IMR-90 (cell line): ENCODE data around the gene DIPK1B. TPM values are rescaled to one million over a fixed set of nuclear protein-coding genes. Genes with fewer than 3 reads are reported as not detected.

ENCODE experiments used
- ATAC-seq: fragments of 200-7000 bp; cut with Tn5 transposase; 2 replicates; pipeline ENCODE4 v1.9.1; 2020; ENCODE audit warnings: low read depth, mild to moderate bottlenecking, moderate library complexity
- BruUV-seq: library from RNA; stranded (reverse); fragments of 400-500 nt; replicated peaks from 2 replicates; lab custom pipeline; 2021; lab: Mats Ljungman, UMichigan
- CTCF ChIA-PET: fragments of 300-600 bp; formaldehyde crosslinking; extraction: SDS; loops from one replicate; lab custom pipeline; 2021; ENCODE audit warnings: antibody characterized with exemption; lab: Yijun Ruan, JAX
- POLR2A ChIA-PET: fragments of 300-600 bp; sonication (Branson Sonifier 250); formaldehyde crosslinking; loops from one replicate; lab custom pipeline; 2022; ENCODE audit warnings: antibody characterized with exemption; ENCODE audit not compliant: unreplicated experiment; lab: Charles Lee
- DNase-seq: peaks from one replicate; pipeline ENCODE4 v3.0.0; 2013
- H2AFZ ChIP-seq: replicated peaks from 2 replicates; pipeline ENCODE3; 2013; ENCODE audit warnings: low read length, mild to moderate bottlenecking; ENCODE audit not compliant: poor library complexity
- H2AK5ac ChIP-seq: 2 replicates; pipeline ENCODE4 v1.6.1; 2013; ENCODE audit warnings: low read depth, low read length, inconsistent platforms
- H2AK9ac ChIP-seq: replicated peaks from 2 replicates; pipeline ENCODE3; 2013; ENCODE audit warnings: mild to moderate bottlenecking, low read depth, low read length, moderate library complexity; ENCODE audit not compliant: poor library complexity
- H2BK120ac ChIP-seq: 2 replicates; pipeline ENCODE4 v1.6.1; 2013; ENCODE audit warnings: low read depth, low read length, inconsistent platforms
- H2BK15ac ChIP-seq: 3 replicates; pipeline ENCODE4 v1.6.1; 2013; ENCODE audit warnings: low read depth, low read length, inconsistent platforms
- H2BK20ac ChIP-seq: 2 replicates; pipeline ENCODE4 v1.6.1; 2013; ENCODE audit warnings: low read depth, mild to moderate bottlenecking, inconsistent platforms, low read length, moderate library complexity
- H2BK5ac ChIP-seq: 2 replicates; pipeline ENCODE4 v1.6.1; 2013; ENCODE audit warnings: mild to moderate bottlenecking, low read depth, low read length, inconsistent platforms; ENCODE audit not compliant: poor library complexity, severe bottlenecking
- H3K14ac ChIP-seq: replicated peaks from 2 replicates; pipeline ENCODE4 v1.6.1; 2013; ENCODE audit warnings: low read depth, low read length, inconsistent platforms
- H3K18ac ChIP-seq: 2 replicates; pipeline ENCODE4 v1.6.1; 2013; ENCODE audit warnings: low read depth, low read length, control low read depth
- H3K23ac ChIP-seq: 2 replicates; pipeline ENCODE4 v1.6.1; 2013; ENCODE audit warnings: low read depth, low read length, inconsistent platforms
- H3K27ac ChIP-seq: 2 replicates; pipeline ENCODE4 v1.5.1; 2013; ENCODE audit warnings: mild to moderate bottlenecking, control low read depth, low read length; ENCODE audit not compliant: insufficient read depth
- H3K27me3 ChIP-seq: 2 replicates; pipeline ENCODE4 v1.6.1; 2013; ENCODE audit warnings: low read length; ENCODE audit not compliant: control insufficient read depth, insufficient read depth
- H3K36me3 ChIP-seq: 2 replicates; pipeline ENCODE4 v1.6.1; 2013; ENCODE audit warnings: low read length, mixed read lengths; ENCODE audit not compliant: control insufficient read depth, insufficient read depth
- H3K4ac ChIP-seq: 2 replicates; pipeline ENCODE4 v1.6.1; 2013; ENCODE audit warnings: low read depth, low read length, inconsistent platforms
- H3K4me1 ChIP-seq: 2 replicates; pipeline ENCODE4 v1.6.1; 2013; ENCODE audit warnings: low read length, mixed read lengths; ENCODE audit not compliant: control insufficient read depth, insufficient read depth
- H3K4me2 ChIP-seq: 2 replicates; pipeline ENCODE4 v1.6.1; 2013; ENCODE audit warnings: low read depth, mild to moderate bottlenecking, control low read depth, low read length, moderate library complexity
- H3K4me3 ChIP-seq: 2 replicates; pipeline ENCODE4 v1.5.1; 2013; ENCODE audit warnings: low read depth, mild to moderate bottlenecking, control low read depth, low read length, moderate library complexity; ENCODE audit not compliant: insufficient read depth
- H3K56ac ChIP-seq: 2 replicates; pipeline ENCODE4 v1.6.1; 2013; ENCODE audit warnings: low read length, inconsistent platforms; ENCODE audit not compliant: insufficient read depth; ENCODE audit errors: extremely low read depth
- H3K79me1 ChIP-seq, 2 experiments: 2 replicates each; pipeline ENCODE4 v1.6.1; 2013; ENCODE audit warnings: low read length in 2 of 2, inconsistent platforms in 1 of 2, low read depth in 1 of 2
- H3K9ac ChIP-seq: 2 replicates; pipeline ENCODE4 v1.6.1; 2013; ENCODE audit warnings: low read depth, low read length, control low read depth
- H3K9me1 ChIP-seq: 2 replicates; pipeline ENCODE4 v1.6.1; 2013; ENCODE audit warnings: low read length, inconsistent platforms; ENCODE audit not compliant: insufficient read depth
- H3K9me3 ChIP-seq: 2 replicates; pipeline ENCODE4 v1.6.1; 2013; ENCODE audit warnings: low read length; ENCODE audit not compliant: control insufficient read depth, insufficient read depth
- H4K20me1 ChIP-seq: 2 replicates; pipeline ENCODE4 v1.6.1; 2013; ENCODE audit warnings: low read length, inconsistent platforms; ENCODE audit not compliant: insufficient read depth
- H4K5ac ChIP-seq: 2 replicates; pipeline ENCODE4 v1.6.1; 2013; ENCODE audit warnings: mild to moderate bottlenecking, low read depth, low read length, control low read depth
- H4K8ac ChIP-seq, 2 experiments: 2 replicates each; pipeline ENCODE4 v1.6.1; 2013; ENCODE audit warnings: low read depth in 2 of 2, low read length in 2 of 2, control low read depth in 1 of 2, inconsistent platforms in 1 of 2
- H4K91ac ChIP-seq: 2 replicates; pipeline ENCODE4 v1.6.1; 2013; ENCODE audit warnings: low read depth, low read length, inconsistent platforms; ENCODE audit not compliant: insufficient read depth
- ELK1 ChIP-seq: fragments of 150-350 bp; IDR thresholded peaks from 2 replicates; pipeline ENCODE4 v1.6.1; 2016; ENCODE audit warnings: low read depth, mild to moderate bottlenecking, low read length, moderate library complexity, borderline replicate concordance
- MAFK ChIP-seq: IDR thresholded peaks from 2 replicates; pipeline ENCODE4 v1.6.1; 2012; ENCODE audit warnings: low read depth, low read length, improper control_type of control experiment
- POLR2A ChIP-seq: IDR thresholded peaks from 2 replicates; pipeline ENCODE4 v1.6.1; 2012; ENCODE audit warnings: mild to moderate bottlenecking, low read depth, low read length
- RCOR1 ChIP-seq: IDR thresholded peaks from 2 replicates; pipeline ENCODE4 v1.6.1; 2012; ENCODE audit warnings: mild to moderate bottlenecking, low read length, improper control_type of control experiment; ENCODE audit not compliant: insufficient replicate concordance
- RFX5 ChIP-seq: IDR thresholded peaks from 2 replicates; pipeline ENCODE4 v1.8.0; 2012; ENCODE audit warnings: low read depth, mild to moderate bottlenecking, low read length, moderate library complexity
- SMC3 ChIP-seq: fragments of 150-350 bp; IDR thresholded peaks from 2 replicates; pipeline ENCODE4 v1.6.1; 2016; ENCODE audit warnings: low read depth, mild to moderate bottlenecking, antibody characterized with exemption, low read length, moderate library complexity
- dilution Hi-C: fragments of 300-500 bp; cut with HindIII; formaldehyde crosslinking; loops from one replicate; pipeline ENCODE4 v1.14.3; 2018; ENCODE audit warnings: low sequenced_read_pairs; ENCODE audit not compliant: unreplicated experiment
- in situ Hi-C: fragments of 300-500 bp; cut with MboI; formaldehyde crosslinking; loops from 3 replicates; pipeline ENCODE4 v1.14.3; 2019; ENCODE audit warnings: low sequenced_read_pairs, inconsistent platforms, mixed read lengths
- intact Hi-C: fragments of 100-400 bp; cut with micrococcal nuclease; formaldehyde crosslinking; loops from 2 replicates; pipeline ENCODE4 v1.10.0; 2022
- polyA plus RNA-seq, 3 experiments: library from polyadenylated mRNA; depleted of rRNA; stranded (reverse); fragments of >200 nt; gene quantifications; 2 replicates each; pipeline ENCODE4 v1.2.3, GENCODE V29; 2012; ENCODE audit warnings: low replicate concordance in 1 of 3
- total RNA-seq: library from RNA; depleted of rRNA; stranded (reverse); fragments of >200 nt; gene quantifications from 2 replicates; pipeline ENCODE4 v1.2.3, GENCODE V29; 2012

Gene DIPK1B
- total and polyA plus RNA-seq, 2 of the 4 experiments (the other 2 are of a cell fraction) = 3.4 to 7.1 TPM

- no peak overlapping the region for H3K4ac ChIP-seq
- dilution Hi-C loops = no loop called here
- no peaks in the 10 kb centered on the region for H3K9me1 ChIP-seq
- H3K23ac ChIP-seq = no peak overlapping the region
- no peak overlapping the region for H2AK5ac ChIP-seq
- no peak overlapping the region for H3K27ac ChIP-seq
- H4K20me1 ChIP-seq = no peaks in the 10 kb centered on the region
- H3K9me3 ChIP-seq = peaks cover 16% of the 10 kb centered on the region
- no peak overlapping the region for H4K5ac ChIP-seq
- no peak overlapping the region for H2BK120ac ChIP-seq
- no peaks in the 10 kb centered on the region for H3K79me1 ChIP-seq
- TF ChIP-seq MAFK (no peak), SMC3 (no peak), ELK1 (no peak), RFX5 (no peak), POLR2A (no peak), RCOR1 (no peak)
- no peaks in the 10 kb centered on the region for H3K36me3 ChIP-seq
- no TSS peak for BruUV-seq
- H3K18ac ChIP-seq = no peak overlapping the region
- H2BK15ac ChIP-seq = no peak overlapping the region
- no peak overlapping the region for H3K4me2 ChIP-seq
- H2BK20ac ChIP-seq = no peak overlapping the region
- H3K14ac ChIP-seq = no peak overlapping the region
- H3K4me3 ChIP-seq = no peak overlapping the region
- H4K8ac ChIP-seq = no peak overlapping the region
- no peak overlapping the region for H2AFZ ChIP-seq
- no peak overlapping the region for H4K91ac ChIP-seq
- no peak overlapping the region for H3K9ac ChIP-seq
- no peak overlapping the region for H2AK9ac ChIP-seq
- ChIA-PET POLR2A (no interaction called here), CTCF (no interaction called here)
- H3K56ac ChIP-seq = no peak overlapping the region
- intact Hi-C loops = no loop called here
- H3K4me1 ChIP-seq = no peaks in the 10 kb centered on the region
- DNase-seq (no peak), ATAC-seq (no peak)
- in situ Hi-C loops = no loop called here
- H3K27me3 ChIP-seq = peaks cover 11% of the 10 kb centered on the region
- no peak overlapping the region for H2BK5ac ChIP-seq
These were observed 39.4 kb downstream of the DIPK1B start for GRCh38 chr9:136751814-136752213.
